ENCODE measurements around the gene CEACAM5.
"Not testable (repeated sequence)": the region's sequence is repeated elsewhere in the genome, so short reads cannot be mapped to it uniquely, and the experiment has no call there.

CEACAM5 gene

GRCh38 chr19:41744850-41745249 lies 36.4 kb downstream of the CEACAM5 start:
- DNase-seq = no peak

GRCh38 chr19:41745756-41746155 lies 37.3 kb downstream of the CEACAM5 start:
- DNase-seq = no peak

- no peak for DNase-seq
Measured at GRCh38 chr19:41746593-41747227, 38.3 kb downstream of the CEACAM5 start.

- no peak for DNase-seq
Measured at GRCh38 chr19:41748012-41748411, 39.6 kb downstream of the CEACAM5 start.

- not testable (repeated sequence) for DNase-seq
Measured at GRCh38 chr19:41750248-41751134, 42.1 kb downstream of the CEACAM5 start.

GRCh38 chr19:41753159-41753558 lies 44.7 kb downstream of the CEACAM5 start:
- no peak for DNase-seq

GRCh38 chr19:41753936-41754529 lies 45.6 kb downstream of the CEACAM5 start:
- DNase-seq = no peak

GRCh38 chr19:41755328-41755913 lies 47.0 kb downstream of the CEACAM5 start, which contains the start of gene CEACAM6:
TSS of gene CEACAM6 (plus strand) at chr19:41755530. CDS start at chr19:41755639, 109 bp downstream.
- no peak for DNase-seq

- DNase-seq = no peak
Measured at GRCh38 chr19:41758846-41759245, 50.4 kb downstream of the CEACAM5 start.

GRCh38 chr19:41767115-41767514 lies 58.7 kb downstream of the CEACAM5 start:
- DNase-seq = no peak

GRCh38 chr19:41768105-41768504 lies 59.7 kb downstream of the CEACAM5 start:
- not testable (repeated sequence) for DNase-seq

GRCh38 chr19:41769608-41770007 lies 61.2 kb downstream of the CEACAM5 start:
- DNase-seq = no peak

- DNase-seq = no peak
Measured at GRCh38 chr19:41771410-41771809, 63.0 kb downstream of the CEACAM5 start.

GRCh38 chr19:41774515-41774980 lies 66.1 kb downstream of the CEACAM5 start:
- DNase-seq = no peak

- DNase-seq = no peak
Measured at GRCh38 chr19:41776700-41777099, 68.3 kb downstream of the CEACAM5 start.
